HG02870 (cell line): ENCODE measurements around the gene DENND1A.

Experiments used
- ATAC-seq: cut with Tn5 transposase; IDR thresholded peaks from one replicate; pipeline ENCODE4 v1.9.1; 2021; ENCODE audit warnings: mild to moderate bottlenecking, moderate library complexity; ENCODE audit not compliant: unreplicated experiment

The DENND1A gene

GRCh38 chr9:123658792-123659191, 271.1 kb downstream of the DENND1A start:
- no peak for ATAC-seq

DNA sequence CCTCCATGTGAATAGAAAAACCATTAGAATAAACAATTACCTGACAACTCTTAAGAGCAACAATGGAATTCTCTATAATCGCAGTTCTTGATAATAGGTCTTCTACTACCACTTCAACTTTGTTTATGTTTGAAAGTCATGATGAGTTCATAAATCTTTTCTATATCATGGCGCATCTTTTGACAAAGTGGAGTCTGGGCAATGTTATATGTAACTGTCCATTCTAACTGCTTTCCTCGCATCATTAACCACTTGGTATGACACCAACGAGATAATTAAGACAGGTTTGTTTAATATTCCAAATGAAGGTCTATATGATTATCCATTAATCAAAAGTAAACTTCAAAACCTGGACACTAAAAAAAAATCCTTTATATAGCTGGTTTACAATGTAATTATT, 272.0 kb downstream of the DENND1A start:
- no peak for ATAC-seq

GRCh38 chr9:123657099-123657498, 272.8 kb downstream of the DENND1A start:
- no peak for ATAC-seq

DNA sequence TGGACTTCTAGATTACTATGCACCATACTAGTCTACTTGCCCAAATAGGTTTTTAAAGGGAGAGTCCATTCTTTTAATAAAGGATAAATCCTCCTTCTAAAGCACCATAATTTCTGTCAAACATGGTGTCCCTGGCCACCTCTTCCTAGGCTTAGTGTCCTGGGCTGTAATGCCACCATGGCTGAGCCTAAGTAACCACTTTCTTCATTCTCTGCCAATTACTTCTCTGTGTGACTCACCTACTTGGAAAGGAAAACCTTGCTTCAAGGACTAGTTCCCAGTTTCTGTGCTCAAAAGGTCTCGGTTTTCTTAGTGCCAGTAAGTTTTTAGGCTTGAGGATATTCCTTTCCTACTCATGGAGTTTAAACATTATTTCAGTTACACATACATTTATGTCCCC, 273.4 kb downstream of the DENND1A start:
- ATAC-seq: no peak

DNA sequence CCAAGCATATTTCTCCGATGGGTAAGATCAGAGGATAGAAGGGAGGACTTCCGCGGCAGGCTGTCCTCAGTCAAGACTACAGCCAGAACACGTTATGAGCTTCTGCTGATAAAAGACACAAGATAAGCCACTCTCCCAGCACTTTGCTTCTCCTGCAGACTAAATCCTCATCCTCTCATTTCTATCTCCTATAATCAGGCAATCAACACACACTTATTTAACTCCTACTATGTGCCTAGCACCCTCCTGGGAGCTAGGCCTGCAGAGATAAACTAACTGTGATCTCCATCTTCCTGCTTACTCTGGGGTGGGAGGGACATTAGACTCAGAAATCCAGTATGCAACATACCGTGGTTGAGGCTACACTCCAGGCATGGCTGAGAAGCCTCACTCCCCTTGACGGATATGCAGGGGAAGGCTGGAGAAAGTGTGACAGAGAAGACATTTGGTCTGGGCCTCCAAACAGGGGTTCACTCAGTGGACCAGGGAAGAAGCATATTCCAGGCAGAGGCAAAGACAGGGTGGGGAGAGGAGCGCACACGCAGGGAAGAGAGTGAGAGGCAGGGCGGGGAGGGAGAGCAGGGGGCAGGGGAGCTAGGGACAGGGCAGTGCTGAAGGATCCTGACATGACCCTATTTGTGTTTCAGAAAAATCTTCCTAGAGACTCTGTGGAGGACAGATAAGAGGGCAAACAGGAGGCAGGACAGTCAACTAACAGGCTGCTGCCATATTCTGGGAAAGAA, 274.1 kb downstream of the DENND1A start:
- no peak for ATAC-seq

DNA sequence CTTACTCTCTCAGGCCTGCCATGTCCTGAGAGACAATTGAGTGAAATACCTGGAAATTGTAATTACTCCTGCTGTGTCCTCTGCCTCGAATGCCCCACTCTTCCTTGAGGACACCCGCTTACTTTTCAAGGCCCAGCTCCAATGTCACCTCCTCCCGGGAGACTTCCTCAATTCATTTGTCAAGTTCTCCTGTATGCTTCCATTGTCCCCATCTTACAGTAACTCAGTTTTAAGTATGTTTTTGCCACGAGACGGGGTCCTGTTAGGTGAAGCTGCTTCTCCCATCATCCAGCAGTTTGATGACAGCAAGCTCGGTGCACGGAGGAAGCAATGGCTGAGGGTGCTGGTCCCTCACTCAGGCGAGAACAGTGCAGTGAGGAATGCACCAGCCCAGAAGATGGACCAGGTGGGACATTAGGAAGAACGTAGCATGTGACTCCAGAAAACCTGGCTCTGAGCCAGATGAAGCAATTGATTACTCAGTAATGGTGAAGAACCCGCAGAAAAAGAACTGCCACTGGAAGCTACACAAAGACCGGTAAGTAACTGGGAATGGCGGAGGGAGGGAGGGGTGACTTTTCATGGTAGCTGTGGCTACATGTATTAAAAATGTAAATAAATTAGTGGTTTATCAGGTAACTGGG, 274.8 kb downstream of the DENND1A start:
- no peak for ATAC-seq

DNA sequence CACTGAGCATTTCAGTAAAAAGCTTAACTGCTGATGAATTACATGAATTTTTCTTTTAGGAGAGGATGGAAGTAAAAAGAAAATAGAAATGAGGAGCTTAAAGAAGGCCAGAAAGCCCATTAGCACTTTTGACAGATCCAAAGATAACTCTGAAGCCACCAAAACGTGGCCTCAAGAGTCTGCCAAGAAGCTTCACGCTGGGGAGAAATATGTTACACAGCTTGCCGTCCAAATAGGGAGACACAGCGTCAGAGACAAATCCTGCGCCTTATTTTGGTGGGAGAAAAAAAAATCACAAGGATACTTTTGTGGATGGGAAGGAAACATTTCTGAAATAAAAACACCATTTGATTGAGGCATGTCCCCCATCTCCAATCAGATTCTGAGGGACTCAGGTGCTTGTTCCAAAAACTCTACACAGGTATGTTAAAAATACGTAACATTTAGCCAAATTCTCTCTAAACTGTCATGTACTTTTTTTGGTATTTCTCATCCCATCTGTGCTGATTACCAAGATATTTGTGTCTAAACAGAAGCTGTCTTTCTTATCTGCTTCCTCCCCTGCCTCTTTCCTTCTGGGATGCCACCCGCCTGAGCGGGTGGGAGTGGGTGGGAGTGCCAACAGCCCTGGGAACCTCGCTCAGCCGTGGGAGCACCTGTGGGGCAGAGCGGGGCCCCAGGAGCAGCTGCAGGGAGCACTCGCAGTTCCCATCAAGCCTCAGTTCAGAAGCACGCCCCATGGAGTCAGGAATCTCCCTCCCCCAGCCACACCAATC, 275.5 kb downstream of the DENND1A start:
- ATAC-seq: no peak

DNA sequence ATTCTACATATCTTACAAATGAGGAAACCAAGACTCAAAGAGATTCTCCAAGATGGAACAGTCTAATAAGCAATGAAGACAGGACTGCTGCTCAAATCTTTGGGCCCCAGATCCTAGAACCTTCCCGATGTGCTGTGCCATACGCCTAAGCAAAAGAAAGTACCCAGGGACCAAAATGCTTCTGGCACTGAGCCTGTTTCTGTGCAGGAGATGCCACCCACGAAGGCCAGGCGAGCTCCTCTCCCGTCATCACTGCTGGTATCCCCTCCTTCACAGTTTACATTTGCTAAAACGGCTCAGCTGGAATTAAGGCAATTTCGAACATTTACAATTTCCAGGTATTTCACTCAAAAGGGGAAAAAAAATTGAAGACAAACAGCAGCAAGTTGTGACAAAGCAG, 277.5 kb downstream of the DENND1A start:
- ATAC-seq: no peak

- no peak for ATAC-seq
These were observed 278.1 kb downstream of the DENND1A start for GRCh38 chr9:123651871-123652270.

DNA sequence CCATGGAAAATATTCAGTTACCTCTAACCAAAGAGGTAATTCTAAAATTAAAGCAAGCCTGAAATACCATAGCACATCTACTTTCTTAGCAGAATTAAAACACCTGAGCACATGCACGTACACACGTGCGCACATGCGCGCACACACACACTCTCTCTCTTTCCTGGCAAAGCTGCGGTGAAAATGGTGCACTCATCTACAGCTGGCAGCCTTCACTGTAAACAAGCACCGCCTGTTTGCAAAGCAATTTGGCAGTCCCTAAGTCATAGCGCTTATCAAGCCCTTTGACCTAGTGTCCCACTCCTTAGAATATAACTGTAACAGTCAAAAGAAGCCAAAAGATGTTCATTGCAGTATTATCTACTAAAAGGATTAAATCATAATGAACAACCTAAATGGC, 278.7 kb downstream of the DENND1A start:
- no peak for ATAC-seq

DNA sequence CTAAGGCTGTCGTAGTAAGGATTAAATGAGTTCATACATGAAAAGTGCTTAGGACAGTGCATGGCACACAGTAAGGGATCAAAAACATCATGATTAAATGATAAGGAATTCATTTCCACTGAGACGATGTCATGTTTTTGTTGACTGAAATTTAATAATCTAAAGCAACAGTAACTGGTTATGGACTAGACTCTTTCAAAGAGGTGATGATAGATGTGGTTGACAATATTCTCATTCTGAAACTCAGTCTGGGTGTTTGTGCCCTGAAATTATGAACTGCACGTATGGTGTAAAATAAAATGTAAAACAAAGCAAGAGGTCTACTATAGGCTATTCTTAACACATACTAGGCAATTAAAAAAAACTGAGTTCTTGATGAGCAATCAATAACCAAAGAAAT, 280.0 kb downstream of the DENND1A start:
- ATAC-seq: no peak

- no peak for ATAC-seq
These were observed 282.8 kb downstream of the DENND1A start for GRCh38 chr9:123647145-123647544.

DNA sequence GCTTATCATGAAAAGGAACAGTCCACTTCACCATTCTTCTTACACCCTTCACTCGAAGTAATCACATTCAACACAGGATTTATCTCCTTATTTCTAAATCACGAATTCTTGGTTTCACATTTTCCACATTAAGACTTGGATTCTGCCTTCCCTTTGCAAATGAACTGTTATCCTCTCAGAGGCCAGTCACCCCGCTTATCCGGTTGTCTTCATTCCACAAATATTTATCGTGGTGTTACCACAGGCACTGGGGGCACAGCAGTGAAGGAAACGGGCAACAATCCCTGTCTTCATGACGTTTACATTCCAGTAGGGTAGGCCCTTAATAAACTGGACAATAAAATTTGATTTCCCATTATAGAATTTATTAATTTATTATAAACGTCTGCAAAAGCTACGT, 284.2 kb downstream of the DENND1A start:
- ATAC-seq: no peak

DNA sequence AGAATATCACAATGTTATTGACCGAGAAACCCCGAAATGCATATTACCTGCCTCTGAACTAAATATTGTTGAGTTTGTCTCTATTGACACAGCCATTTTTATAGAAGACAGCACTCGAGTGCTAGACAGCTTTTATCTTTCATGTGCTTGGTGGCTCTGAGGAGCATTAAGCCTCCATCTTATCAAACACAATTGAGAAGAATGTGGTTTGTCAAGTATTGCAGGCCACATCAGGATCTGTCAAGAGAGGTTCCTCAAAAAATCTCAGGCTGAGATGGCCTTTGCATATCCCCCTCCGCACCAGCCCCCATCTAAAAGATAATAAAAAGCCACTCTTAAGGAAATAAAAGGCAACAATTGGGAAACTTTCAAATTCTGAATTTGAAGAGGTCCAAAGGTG, 284.8 kb downstream of the DENND1A start:
- ATAC-seq: no peak

- no peak for ATAC-seq
These were observed 286.4 kb downstream of the DENND1A start for GRCh38 chr9:123643518-123643917.

GRCh38 chr9:123642291-123643278, 287.3 kb downstream of the DENND1A start:
- no peak for ATAC-seq

DNA sequence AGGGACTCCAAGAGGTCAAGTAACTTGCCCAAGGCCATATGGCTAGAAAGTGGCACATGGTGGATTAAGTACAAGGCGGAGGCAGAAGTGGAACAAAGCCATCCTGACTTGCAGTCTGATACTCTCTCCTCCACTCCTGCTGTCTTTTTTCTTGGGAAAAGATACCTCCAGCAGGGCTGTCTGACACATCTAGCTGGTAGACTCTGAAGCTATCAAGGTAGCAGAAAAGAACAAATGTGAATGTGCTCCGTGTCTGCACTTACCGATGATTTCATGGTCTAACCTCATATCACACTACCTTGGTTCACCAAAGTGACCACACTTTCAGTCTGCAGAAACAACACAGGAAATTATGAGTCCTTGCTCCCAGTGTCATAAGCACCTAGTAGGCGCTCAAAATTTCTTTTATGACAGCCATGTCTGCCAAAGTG, 289.1 kb downstream of the DENND1A start:
- peak; percentile 53 for ATAC-seq

- ATAC-seq: no peak
These were observed 290.2 kb downstream of the DENND1A start for GRCh38 chr9:123639743-123640142.

GRCh38 chr9:123637945-123638634, 291.8 kb downstream of the DENND1A start:
- ATAC-seq: no peak

DNA sequence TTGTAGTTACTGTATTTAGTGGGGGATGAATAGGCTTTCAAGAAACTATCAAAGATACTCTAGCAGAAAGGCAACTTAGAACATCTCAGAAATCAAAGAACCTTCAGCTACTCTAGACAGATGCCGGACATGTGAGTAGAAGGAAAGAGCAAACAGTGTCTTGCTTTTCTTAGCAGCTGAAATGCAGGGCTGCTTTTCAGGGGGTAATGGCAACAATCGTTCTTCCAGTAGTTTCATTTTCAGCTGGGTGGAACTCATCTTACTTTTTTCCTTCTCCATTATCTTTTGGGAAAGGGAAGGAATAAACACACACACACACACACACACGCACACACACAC, 292.4 kb downstream of the DENND1A start:
- no peak for ATAC-seq
